Hematopoietic multipotent progenitor cell treated with erythropoietin and hydrocortisone succinate and interleukin-3 and kit ligand, for 6 days (in vitro differentiated cells): Measurements from ENCODE around the gene OS9.
"Not testable (repeated sequence)": the region's sequence is repeated elsewhere in the genome, so short reads cannot be mapped to it uniquely, and the experiment has no call there.

ENCODE experiments used
- DNase-seq: peaks from one replicate; pipeline ENCODE4 v3.0.0-alpha.2; 2015

OS9 gene

DNA sequence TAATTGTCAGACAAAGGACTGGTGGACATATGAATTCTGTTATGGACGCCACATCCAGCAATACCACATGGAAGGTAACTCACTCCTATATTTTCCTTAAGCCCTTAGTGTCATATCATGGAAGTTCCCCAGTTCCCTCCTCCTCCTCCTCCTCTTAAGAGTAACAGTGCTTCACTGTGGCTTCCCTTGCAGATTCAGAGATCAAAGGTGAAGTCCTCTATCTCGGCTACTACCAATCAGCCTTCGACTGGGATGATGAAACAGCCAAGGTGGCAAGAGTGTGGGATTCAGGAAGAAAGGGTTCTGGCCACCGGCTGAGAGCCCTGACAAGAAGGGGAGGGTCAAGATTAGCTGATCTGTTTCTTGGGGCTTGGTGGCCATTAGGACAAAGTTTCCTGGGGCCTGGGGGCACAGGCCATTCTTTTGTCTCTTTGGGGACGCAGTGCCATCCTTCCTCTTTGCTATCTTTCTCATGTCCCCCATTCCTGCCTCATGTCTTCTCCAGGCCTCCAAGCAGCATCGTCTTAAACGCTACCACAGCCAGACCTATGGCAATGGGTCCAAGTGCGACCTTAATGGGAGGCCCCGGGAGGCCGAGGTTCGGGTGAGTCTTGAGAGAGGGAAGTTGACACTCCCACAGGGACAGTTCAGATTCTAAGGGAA, 2.0 kb downstream of the OS9 start:
- no peak for DNase-seq

DNA sequence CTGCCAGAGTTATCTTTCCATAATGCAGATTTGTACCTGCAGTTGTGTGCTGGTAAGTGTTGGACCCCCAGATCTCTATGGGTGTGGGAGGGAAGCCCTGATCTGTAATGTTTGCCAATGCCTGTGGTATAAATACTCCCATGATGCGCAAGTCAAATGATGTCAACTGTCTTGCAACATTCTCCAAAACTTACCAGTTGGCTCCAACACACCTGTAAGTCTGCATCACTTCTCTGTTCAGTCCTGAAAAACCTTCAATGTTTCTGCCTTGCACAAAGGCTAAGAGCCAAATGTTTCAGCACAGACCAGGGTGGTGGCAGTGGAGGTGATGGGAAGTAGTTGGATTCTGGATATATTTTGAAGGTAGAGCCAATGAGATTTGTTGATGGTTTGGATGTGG, 3.1 kb downstream of the OS9 start:
- DNase-seq, result no peak

DNA sequence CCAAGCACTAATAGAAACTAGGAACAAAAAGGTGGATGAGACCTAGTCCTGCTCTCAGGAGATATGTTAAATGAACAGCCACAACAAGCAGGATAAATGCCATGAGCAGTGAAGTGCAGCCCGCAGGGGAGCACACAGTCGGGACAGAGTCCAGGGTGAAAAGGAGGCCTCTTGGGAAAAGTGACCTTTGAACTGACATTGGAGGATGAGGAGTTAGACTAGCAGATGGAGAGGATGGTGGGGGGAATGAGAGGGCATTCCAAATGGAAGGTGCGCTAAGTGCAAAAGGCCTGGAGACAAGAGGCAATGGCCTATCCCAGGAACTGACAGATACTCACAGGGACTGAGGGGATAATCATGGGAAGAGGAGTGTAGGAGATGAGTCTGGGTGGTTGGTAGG, 4.5 kb downstream of the OS9 start:
- no peak for DNase-seq

DNA sequence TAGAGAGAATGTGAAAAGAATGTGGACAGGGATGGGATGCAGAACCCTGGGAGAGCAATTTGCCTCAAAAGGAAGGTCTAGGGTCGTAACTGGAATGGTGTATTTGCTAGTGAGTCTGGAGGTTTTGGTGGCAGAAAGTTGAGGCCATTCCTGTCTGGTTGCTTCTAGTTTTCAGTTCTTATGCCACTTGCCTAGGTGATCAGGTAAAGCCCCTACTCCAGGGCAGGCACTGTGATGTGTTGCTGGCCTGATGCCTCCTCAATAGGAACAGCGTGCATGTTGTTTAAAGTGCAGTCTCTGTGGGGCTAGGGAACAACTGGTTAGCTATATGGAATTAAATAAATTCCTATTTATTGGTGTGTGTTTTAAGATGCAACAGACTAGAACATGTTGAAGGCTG, 6.4 kb downstream of the OS9 start:
- no peak for DNase-seq

DNA sequence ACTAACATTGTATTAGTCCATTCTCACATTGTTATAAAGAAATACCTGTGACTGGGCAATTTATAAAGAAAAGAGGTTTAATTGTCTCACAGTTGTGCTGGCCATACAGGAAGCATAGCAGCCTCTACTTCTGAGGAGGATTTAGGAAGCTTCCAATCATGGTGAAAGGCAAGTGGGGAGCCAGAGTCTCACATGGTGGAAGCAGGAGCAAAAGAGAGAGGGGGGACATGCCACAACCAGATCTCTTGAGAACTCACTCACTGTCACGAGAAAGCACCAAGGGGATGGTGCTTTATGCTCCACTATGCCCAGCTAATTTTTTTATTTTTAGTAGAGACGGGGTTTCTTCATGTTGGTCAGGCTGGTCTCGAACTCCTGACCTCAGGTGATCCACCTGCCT, 13.3 kb downstream of the OS9 start:
- no peak for DNase-seq

DNA sequence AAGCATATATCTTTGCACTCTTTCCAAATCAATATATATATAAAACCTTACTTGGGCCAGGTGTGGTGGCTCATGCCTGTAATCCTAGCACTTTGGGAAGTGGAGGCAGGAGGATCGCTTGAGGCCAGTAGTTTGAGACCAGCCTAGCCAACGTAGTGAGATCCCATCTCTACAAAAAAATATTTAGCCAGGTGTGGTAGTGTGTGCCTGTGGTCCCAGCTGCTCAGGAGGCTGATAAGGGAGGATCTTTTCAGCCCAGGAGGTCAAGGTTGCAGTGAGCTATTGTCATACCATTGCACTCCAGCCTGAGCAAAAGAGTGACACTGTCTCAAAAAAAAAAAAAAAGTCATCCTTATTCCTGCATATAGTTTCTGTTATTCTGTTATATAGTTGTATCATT, 14.4 kb downstream of the OS9 start:
- no peak for DNase-seq

DNA sequence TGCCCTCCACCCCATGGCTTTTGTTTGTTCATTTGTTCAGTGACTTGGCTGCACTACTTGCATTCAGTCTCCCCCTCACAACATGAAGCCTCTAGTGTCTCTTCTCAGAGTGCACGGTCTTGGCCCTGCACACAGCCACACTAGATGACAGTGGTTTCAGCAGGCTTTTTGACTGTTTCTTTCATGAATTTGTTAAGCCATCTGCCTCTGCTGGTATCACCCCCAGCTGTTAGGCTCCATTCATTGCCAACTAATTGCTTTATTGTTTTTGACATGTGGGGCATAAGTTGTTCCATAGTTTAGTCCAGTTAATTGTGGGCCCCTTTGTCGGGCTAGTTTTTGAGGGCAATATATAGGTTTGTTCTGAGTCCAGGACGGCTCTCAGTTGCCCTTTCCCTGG, 18.8 kb downstream of the OS9 start:
- DNase-seq, result no peak

DNA sequence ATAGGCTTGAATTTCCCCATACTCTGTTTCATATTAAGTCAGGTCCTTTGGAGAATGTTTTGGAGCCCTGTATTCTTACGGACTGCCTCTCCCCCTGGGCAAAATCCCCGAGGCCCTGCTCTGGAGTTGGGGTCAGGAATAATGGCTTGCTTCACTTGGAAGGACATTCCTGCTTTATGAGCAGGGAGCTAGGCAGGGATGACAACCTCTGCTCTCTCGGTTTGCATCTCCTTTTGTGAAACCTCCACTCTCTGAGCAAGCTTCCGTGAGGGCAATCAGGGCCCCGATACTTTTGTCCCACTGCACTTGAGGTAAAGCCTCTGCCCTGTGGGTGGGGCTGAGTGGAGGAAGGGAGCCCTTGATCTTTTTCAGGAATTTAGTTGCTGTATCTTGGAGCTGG, 19.3 kb downstream of the OS9 start:
- no peak for DNase-seq

DNA sequence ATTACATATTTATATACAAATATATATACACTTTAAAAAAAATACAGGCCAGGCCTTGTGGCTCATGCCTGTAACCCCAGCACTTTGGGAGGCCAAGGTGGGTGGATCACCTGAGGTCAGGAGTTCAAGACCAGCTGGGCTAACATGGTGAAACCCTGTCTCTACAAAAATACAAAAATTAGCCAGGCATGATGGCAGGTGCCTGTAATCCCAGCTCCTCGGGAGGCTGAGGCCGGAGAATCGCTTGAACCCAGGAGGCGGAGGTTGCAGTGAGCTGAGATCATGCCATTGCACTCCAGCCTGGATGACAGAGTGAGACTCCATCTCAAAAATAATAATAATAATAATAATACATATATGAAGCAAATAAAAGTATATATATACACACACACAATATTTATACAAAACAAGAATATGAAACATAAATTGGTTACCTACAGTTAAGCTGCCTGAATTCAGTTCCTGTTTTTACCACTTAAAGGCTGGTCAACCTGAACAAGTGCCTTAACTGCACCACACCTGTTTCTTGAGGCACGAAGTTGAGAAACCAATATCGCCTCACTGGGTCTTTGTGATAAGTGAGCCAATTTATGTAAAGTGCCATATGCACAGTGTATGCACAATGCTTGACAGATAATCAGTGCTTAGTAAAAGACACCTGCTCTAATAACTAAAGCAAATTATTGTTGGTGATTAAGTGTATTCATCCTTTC, 21.3 kb downstream of the OS9 start:
- DNase-seq, result not testable (repeated sequence)

DNA sequence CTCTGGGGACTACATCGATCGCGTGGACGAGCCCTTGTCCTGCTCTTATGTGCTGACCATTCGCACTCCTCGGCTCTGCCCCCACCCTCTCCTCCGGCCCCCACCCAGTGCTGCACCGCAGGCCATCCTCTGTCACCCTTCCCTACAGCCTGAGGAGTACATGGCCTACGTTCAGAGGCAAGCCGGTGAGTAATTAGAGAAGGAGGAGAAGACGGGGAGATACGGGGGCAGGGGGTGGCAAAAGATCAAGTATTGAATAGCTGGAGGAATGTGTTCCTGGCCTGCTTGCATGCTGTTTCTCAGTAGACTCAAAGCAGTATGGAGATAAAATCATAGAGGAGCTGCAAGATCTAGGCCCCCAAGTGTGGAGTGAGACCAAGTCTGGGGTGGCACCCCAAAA, 21.9 kb downstream of the OS9 start:
- DNase-seq, result no peak

DNA sequence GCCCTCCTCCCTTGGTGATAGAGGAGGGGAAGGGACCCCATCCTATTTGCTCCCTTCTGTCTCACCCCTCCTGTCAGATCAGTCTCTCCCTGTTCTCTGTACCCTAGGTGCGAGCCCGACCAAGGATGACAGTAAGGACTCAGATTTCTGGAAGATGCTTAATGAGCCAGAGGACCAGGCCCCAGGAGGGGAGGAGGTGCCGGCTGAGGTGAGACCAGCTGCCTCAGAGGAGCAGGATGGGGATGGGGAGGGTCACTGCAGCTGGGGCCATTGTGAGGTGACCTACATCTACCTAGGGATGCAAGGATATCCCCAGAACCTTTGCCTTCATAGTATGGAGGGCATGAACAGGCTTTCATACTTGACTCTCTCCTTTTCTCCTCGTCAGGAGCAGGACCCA, 22.4 kb downstream of the OS9 start:
- no peak for DNase-seq

DNA sequence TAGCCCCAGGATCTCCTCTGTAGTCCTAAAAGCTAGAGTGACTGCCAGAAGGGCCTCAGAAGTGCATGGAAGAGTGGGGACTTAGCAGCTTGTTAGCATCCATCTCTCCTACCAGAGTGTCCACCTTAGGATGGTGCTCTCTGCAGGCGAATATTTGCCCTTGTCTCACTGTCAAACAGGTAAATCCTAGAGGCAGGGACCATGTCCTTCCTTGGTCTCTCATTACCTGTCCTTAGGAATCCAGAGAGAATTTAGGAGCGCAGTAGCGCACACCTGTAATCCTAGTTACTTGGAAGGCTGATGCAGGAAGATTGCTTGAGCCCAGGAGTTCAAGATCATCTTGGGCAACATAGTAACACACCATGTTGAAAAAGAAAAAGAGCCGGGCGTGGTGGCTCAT, 23.2 kb downstream of the OS9 start:
- no peak for DNase-seq

DNA sequence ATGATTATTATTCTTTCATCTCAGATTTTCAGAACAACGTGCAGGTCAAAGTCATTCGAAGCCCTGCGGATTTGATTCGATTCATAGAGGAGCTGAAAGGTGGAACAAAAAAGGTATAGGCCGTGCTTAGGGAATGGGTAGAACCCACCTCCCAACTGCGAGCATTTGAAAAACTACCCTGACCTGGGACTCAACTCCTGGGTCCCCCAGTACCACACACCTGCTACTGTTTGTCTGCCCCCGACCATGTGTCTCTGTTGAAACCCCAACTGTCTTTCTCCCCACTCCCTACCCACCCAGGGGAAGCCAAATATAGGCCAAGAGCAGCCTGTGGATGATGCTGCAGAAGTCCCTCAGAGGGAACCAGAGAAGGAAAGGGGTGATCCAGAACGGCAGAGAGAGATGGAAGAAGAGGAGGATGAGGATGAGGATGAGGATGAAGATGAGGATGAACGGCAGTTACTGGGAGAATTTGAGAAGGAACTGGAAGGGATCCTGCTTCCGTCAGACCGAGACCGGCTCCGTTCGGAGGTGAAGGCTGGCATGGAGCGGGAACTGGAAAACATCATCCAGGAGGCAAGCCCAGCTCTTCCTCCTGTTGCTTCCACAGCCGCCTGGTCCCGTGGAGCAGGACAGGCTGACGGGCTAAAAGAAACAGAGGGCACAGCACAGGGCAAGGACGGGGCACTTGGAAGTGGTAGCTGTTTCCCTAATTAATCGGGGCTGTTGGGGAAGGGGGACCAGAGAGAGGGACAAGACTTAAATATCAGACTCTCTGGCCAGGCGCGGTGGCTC, 24.1 kb downstream of the OS9 start:
- no peak for DNase-seq

DNA sequence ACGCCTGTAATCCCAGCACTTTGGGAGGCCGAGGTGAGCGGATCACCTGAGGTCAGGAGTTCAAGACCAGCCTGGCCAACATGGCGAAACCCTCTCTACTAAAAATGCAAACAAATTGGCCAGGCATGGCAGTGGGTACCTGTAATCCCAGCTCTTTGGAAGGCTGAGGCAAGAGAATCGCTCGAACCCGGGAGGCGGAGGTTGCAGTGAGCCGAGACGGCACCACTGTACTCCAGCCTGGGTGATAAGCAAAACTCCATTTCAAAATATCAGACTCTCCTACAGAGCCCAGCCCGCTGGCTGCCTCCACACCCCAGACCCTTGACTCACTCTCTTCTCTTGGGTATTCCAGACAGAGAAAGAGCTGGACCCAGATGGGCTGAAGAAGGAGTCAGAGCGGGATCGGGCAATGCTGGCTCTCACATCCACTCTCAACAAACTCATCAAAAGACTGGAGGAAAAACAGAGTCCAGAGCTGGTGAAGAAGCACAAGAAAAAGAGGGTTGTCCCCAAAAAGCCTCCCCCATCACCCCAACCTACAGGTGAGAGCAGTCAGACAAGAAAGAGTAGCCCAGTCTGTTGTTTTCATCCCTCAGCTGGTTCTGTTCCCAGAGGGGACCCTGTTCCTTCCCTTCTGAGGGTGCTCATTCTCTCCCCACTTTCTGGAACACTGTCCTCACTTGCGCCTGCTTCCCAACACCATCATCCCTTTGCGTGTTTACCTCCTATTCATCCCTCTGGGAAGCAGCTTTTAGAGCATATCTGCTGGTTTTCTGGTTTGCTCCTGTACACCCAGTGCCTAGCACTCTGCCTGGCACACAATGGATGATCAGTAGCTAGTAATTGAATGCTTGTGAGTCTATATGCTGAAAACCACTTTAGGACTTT, 25.0 kb downstream of the OS9 start:
- DNase-seq, result no peak

DNA sequence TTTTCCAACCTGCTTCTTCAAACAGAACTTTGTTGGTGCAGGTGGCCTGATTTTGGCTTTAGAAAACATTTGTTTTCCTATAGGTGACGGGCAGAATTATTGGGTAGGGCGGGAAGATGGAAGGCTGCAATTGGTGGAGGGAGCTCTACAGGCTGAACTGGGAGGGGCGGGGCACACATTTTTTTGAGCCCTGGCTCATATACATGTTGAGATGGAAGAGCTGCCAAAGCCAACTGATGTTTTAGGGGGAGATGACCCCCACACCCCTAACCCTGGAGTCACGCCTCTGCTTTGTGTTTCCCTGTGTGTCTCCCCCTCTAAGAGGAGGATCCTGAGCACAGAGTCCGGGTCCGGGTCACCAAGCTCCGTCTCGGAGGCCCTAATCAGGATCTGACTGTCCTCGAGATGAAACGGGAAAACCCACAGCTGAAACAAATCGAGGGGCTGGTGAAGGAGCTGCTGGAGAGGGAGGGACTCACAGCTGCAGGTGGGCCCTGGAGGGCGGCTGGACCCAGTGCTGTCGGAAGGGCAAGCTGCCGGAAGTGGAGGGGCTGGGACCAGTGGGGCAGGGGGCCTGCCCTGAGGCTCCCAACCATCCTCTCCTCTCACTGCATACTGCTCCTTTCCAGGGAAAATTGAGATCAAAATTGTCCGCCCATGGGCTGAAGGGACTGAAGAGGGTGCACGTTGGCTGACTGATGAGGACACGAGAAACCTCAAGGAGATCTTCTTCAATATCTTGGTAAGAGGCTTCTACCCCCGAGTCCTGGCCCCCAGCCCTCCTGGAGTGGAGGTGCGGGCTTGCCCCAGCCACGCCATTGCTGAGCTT, 26.1 kb downstream of the OS9 start:
- DNase-seq, result no peak

DNA sequence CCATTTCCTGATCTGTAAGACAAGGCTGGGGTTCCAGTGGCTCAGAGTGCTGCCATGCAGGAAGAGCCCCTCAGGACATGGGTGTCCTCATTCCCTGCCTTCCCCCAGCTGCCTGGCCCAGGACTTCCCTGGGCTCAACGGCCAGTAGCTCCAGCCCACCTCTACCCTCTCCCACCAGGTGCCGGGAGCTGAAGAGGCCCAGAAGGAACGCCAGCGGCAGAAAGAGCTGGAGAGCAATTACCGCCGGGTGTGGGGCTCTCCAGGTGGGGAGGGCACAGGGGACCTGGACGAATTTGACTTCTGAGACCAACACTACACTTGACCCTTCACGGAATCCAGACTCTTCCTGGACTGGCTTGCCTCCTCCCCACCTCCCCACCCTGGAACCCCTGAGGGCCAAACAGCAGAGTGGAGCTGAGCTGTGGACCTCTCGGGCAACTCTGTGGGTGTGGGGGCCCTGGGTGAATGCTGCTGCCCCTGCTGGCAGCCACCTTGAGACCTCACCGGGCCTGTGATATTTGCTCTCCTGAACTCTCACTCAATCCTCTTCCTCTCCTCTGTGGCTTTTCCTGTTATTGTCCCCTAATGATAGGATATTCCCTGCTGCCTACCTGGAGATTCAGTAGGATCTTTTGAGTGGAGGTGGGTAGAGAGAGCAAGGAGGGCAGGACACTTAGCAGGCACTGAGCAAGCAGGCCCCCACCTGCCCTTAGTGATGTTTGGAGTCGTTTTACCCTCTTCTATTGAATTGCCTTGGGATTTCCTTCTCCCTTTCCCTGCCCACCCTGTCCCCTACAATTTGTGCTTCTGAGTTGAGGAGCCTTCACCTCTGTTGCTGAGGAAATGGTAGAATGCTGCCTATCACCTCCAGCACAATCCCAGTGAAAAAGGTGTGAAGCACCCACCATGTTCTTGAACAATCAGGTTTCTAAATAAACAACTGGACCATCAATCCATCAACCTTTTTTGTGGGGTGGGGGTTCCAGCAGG, 27.0 kb downstream of the OS9 start:
- DNase-seq, result no peak

DNA sequence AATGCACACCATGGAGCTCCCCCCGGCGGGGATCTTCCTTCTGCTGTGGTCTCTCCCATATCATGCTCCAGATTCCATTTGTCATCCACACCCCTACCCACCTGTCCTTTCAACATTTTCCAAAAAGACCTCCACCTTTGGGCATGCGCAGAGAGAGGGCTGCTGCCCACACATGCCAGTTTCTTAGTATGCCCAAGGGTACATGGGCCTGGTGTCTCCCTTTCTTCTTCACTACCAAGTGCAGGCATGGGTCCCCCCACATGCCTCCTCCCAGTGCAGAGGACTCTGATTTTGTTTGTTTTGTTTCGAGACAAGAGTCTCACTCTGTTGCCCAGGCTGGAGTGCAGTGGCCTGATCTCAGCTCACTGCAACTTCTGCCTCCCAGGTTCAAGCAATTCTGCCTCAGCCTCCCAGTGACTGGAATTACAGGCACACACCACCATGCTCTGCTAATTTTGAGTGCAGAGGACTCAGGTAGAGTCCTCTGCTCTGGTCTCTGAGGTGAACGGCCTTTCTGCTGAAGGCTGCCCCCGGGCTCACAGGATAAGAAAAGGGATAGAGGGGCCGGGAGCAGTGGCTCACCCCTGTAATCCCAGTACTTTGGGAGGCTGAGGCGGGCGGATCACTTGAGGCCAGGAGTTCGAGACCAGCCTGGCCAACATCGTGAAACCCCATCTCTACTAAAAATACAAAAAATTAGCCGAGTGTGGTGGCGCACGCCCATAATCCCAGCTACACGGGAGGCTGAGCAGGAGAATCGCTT, 28.1 kb downstream of the OS9 start:
- DNase-seq, result not testable (repeated sequence)

DNA sequence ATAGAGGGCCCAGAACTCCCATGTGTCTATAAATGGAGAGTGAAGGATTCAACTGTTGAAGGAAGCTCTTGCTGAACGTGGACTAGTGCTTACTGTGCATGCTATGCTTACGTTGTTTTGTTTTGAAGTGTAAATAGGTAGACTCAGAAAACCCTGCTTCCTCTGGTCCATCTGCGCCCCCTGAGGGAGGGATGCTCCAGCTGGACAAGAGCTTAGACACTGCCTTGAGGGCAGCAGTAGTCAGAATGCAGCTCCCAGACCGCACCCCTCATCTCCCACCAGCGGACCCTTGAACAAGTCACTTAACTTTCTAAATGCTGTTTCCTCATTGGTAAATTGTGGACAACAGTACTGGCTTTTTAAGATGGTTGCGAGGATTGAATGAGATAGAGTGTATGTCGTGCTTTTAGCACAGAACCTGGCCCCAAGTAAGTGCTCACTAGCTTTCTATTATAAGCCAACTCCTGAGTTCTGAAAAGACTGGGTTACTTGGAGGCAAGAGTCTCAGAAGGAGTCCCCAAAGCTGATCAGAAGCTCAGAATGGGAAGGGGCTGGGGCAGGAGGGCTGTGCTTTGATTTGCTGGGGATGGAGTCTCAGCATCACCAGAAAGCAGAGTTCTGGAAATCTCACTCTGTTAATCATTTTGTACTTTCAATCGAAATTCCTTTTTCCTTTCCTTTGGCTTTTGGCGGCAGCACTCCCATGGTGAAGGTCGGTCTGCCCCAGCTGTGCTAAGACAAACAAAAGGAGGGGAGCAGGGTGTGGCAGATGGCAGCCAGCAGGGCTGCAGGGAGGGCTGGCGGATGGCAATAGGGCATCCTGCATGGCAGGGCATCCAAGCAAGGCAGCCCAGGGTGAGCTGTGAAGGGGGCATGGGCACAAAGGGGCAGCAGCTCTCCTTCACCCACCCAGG, 29.0 kb downstream of the OS9 start:
- no peak for DNase-seq

DNA sequence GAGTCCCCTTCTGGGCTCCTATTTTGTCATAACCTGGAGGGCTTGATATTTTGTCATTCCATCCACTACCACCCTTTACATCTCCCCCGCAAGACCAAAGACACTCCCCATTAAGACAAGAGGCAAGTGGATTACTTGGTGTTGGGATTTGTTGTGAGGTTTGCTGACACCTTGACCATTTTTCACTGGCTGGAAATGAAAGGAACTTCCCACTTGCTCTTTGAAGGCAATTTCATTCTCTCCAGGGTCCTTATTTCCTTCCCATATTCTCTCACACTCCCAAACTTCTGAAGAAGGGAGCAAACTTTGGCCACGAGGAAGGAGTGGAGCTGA, 29.7 kb downstream of the OS9 start:
- no peak for DNase-seq
